Measurements from ENCODE around the gene CILP2.

Gene CILP2

DNA sequence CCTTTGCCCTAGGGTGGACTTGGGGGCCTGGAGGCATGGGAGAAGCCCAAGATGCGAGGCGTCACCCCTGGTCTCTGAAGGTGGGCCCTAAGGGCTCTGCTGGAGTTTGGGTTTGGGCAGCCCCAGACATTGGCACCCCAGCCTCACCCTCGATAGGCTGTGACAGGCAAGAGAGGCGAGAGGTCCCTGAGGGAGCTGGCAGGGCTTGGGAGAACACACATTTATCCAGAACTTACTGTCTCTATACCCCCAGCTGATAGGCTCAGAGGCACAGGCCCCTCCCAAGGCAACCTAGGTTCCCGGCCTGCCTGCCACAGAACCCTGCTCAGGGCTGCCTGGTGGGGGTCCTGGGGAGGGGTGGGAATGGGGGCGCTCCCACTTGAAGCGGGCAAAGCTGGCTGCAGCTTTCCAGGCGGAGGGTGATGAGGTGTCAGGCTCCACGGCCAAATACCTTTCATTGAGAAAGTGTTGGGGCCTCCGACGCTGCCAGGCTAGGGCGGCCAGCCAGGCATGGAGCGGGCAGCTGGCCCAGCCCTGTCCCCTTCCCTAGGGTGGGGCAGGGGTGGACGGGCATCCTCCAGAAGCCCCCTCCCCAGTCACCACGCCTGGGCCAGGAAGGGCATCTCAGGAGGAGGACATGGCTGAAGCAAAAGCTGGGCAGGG lies 9.7 kb downstream of the CILP2 start:
- no peak for DNase-seq

GRCh38 chr19:19548915-19549759 lies 11.1 kb downstream of the CILP2 start:
- no peak for DNase-seq

DNA sequence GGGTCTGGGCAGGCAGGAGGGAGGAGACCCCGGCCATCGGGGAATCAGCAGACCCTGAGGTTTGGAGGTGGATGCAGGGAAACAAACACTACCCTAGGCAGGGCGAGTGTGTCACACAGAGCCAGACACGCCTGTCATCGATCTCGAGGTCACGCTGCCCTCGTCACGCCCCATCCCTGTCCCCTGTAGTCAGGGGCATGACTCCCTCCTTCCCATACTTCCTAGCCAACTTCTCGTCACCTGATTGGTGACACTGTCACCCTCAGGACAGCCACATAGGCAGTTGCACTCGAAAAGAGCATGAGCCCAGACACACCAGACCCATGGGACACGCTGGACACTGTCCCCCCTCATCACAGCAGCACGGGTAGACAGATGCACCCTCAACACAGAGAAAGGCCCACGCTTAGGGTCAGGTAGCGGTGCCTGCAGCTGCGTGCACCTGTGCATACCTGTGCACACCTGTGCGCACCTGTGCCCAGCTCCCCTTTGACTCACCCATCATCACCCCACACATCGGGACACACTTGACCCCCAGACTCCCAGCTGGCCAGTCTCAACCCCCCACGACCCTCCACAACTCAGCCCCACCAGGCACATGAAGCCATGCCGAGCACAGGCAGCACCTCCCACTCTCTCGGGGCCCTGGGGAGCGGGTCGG lies 11.9 kb downstream of the CILP2 start:
- DNase-seq: no peak

DNA sequence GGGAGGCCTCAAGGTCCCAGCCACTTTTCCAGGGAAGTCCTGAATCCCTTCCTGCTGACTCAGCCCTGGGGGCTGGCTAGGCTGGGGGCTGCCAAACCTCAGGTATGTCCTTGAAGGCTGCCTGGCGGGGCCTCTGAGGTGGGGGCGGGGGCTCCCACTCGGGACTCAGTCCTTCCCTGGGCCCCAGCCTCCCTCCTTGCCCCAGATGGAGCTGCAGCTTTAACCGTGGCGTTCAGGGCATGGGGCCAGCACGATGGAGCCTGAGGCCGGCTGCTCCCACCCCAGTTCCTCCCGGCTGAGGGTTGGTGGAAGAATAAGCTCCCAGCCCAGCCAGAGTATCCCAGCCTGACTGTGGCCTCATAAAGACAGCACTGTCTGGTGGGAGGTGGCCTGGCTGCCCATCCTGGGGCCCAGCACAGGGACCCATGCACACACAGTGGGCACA lies 12.4 kb downstream of the CILP2 start:
- DNase-seq: peak; percentile 41

GRCh38 chr19:19550972-19551852 lies 13.1 kb downstream of the CILP2 start:
- no peak for DNase-seq

GRCh38 chr19:19551853-19552192 lies 13.8 kb downstream of the CILP2 start:
- DNase-seq: no peak

GRCh38 chr19:19552798-19553197 lies 14.7 kb downstream of the CILP2 start:
- DNase-seq: no peak

- no peak for DNase-seq
Observed at GRCh38 chr19:19553670-19554069, 15.6 kb downstream of the CILP2 start.

DNA sequence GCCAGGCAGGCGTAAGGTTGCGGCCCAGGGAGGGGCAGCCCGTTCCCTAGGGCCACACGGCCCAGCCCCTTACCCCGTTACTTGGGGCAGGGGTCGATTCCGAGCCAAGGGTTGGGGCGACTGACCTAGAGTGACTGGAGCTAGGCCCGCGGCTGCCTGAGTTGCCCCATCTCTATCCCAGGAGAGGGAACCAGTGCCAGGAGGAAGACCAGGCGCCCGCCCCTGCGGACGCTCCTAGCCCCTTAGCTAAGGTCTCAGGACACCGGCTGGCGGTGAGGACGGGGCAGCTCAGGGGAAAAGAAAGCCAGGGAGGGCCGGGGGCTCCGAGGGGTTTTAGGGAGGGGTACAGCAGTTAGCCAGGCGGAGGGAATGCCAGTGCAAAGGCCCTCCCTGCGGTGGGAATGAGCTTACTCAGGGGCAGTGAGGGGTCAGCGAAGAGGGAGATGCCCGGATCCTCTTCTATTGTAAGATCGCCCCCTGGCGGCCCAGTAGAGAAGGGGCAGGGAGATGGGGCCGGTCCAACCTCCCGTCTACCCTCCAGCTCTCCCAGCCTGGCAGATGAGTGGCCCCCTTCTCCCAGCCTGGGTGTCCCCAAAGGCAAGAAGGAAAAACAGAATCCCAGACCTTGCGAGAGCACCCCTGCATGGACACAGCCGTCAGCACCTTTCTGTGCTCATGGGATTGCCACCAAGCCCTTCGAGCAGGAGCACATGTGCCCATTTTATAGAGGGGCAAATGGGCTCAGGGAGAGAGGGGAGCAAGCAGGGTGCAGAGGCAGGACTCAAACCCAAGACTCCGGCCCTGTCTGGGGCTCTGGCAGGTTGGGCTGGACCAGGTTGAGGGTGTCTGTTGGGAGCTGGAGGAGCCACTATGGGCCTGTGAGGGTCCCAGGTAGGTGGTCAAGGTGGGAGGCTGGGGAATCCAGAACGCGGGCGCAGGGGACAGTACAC lies 16.3 kb downstream of the CILP2 start:
- no peak for DNase-seq

DNA sequence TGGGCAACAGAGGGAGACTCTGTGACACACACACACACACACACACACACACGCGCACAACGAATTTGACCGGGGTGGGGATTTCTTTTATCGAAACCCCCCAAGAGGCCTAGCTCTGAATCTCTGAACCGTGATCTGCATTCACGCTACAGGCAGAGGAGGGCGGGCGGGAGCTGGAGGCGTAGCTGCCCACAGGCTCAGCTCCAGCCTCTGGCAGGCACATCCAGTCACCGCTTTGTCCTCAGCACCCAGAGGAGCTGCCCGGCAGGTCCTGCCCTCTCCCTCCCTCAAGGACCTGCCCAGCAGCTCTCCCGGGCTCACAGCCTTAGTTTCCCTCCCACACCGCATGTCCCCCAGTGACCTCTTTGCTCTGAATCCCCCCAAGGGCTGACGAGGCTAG lies 20.0 kb downstream of the CILP2 start:
- no peak for DNase-seq

GRCh38 chr19:19558636-19559035 lies 20.6 kb downstream of the CILP2 start:
- no peak for DNase-seq

DNA sequence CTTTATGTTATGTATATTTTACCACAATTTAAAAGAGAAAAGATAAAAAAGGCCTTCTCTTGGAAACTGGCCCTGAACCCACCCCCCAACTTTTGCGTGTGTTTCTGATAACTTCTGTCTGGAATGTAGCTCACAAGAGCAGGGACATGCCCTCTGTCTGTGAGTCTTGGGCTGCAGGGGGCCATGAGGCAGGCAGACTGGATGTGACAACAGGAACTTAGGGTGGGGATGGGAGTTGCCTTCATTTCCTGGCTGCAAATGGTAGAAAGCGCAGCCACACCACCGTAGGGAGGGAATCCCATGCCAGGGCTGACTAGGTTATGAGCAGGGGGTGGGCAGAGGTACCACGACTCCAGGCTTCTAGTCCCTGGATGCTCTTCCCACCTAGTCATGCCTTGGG lies 21.9 kb downstream of the CILP2 start:
- no peak for DNase-seq

DNA sequence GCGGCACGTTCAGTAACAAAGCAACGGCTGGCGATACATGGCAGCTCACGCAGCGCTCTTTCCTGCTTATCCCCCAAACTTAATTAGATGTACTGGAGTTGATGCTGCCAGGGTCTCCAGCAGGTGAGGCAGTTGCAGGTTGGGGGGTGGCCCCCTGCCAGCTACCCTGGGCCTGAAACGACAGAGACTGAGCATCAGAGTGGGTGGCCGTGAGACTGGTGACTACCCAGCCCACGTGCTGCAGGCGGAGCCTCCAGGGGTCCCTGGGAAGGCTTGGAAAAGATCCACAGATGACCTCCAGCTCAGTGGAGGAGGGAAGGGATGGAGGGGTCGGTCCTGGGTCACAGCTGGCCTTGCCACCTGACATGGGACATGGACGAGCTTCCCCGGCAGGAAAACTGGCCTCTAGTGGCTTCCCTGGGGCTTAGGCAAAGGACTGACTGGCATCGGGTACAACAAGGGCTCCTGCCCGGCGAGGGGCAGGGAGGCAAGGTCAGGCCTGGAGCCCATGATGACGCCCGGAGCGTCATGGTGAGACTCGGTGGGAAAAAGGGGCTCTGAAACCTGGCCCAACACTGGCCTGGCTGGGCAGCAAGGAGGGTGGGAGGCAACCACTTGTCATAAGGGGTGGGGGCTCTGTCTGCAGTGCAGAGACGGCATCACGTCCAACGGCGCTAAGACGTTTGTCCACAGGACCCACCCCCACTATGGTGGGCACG lies 24.0 kb downstream of the CILP2 start:
- DNase-seq: no peak

- no peak for DNase-seq
Observed at GRCh38 chr19:19562665-19563347, 24.7 kb downstream of the CILP2 start.

GRCh38 chr19:19563348-19563848 lies 25.3 kb downstream of the CILP2 start:
- DNase-seq: no peak

DNA sequence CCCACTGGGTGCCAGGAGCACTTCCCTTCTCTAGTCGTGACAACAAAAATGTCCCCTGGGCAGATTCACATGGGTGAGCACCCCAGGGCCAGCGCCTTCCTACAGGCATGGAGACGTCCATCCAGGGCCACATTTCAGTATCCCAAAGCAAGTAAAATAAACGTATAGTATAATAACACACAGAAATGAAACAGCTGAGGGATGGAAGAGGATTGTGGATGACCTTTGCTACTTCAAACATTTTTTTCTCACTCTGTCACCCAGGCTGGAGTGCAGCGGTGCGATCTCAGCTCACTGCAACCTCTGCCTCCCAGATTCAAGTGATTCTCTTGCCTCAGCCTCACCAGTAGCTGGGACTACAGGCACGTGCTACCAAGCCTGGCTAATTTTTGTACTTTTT lies 28.2 kb downstream of the CILP2 start:
- no peak for DNase-seq

- no peak for DNase-seq
Observed at GRCh38 chr19:19567391-19567790, 29.3 kb downstream of the CILP2 start.

DNA sequence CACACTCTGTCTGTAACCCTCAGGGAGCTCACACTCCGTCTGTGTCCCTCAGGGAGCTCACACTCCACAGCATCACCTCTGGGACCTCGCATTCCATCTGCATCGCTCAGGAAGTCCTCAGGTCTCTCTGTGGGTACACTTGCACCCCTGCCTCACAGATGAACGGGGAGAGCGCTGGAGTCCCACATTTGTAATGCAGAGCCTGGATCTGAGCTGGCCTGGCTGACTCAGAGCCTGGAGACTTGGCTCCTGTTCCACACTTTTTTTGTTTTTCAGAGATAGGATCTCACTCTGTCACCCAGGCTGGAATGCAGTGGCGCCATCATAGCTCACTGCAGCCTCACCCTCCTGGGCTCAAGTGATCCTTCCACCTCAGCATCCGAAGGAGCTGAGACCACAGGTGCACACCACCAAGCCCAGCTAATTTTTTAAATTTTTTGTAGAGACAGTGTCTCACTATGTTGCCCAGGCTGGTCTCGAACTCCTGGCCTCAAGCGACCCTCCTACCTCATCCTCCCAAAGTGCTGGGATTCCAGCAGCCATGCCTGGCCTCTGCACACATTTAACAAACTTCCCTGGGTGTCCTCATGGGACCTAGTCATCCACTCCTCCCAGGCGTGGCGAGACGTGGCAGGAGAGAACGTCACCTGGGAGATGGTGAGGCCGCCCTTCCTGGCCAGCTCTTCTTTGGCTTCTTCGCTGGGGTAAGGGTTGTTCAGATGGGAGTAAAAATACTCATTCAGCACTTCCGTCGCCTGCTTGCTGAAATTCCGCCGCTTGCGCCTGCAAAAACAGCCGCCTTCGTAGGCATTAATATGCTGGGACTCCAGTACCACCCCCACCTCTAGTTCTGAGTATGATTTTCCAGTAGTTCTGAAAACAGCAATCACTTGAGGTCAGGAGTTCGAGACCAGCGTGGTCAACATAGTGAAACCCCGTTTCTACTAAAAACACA lies 31.0 kb downstream of the CILP2 start:
- DNase-seq: no peak

GRCh38 chr19:19570571-19570970 lies 32.5 kb downstream of the CILP2 start:
- no peak for DNase-seq

Measured in T1000 (cell line).